AG04449 (cell line): ENCODE measurements around the gene RAC3.

Source experiments
- CTCF ChIA-PET: fragments of 350-600 bp; formaldehyde crosslinking; extraction: SDS; loops from one replicate; lab custom pipeline; 2021; ENCODE audit warnings: antibody characterized with exemption; lab: Yijun Ruan, JAX
- POLR2A ChIA-PET: fragments of 400-600, 350-600 bp; formaldehyde crosslinking; extraction: SDS; loops from one replicate; lab custom pipeline; 2020; ENCODE audit warnings: antibody characterized with exemption, inconsistent platforms; lab: Yijun Ruan, JAX
- DNase-seq: peaks from one replicate; pipeline ENCODE4 v3.0.0-alpha.2; 2010; ENCODE audit warnings: low read depth, low spot score
- H3K4me3 ChIP-seq: 2 replicates; pipeline ENCODE4 v1.5.1; 2011; ENCODE audit warnings: low read depth, mild to moderate bottlenecking, control low read depth, low read length
- TF ChIP-seq, protein P1 (sequence below): IDR thresholded peaks from one replicate; pipeline ENCODE4 v1.5.1; 2011; ENCODE audit warnings: mild to moderate bottlenecking, moderate library complexity, low read length, control low read depth, inconsistent platforms; ENCODE audit not compliant: insufficient read depth; ENCODE audit errors: missing control alignments

The RAC3 gene

DNA sequence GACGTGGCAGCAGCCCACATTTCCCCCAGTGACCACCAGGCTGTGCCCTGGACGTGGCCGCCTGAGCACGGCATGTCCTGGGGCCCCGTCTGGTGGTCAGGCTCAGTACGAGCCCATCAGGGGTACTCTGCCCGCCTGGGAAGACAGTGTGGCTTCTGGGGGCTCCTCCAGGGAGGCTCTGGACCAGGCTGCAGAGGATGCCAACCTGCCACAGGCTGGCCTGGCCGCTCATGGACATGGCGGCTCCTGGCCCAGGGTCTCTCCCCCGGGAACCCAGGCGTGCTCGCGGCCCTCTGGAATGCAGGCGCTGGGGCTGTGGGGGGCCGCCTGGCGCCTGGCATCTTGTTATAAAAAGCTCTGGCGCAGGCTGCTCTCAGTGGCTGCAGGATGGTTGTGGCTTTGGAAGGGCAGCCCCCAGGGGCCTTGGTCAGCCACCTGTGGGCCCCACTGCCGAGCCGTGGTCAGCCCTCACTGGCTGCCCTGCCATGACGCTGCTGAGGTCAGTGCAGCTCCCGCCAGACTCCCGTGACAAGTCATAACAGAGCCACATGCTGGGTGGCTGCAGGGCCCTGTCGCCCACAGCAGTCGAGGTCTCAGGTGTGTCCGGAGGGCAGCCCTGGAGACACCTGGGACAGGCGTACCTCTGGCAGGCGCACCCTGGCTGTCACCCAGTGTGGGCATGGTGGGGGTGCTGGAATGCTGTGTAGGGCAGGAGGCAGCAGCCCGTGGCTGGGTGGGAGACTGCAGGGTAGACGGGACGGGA is 23.8 kb upstream of the RAC3 start:
- TF ChIP-seq, protein P1, sequence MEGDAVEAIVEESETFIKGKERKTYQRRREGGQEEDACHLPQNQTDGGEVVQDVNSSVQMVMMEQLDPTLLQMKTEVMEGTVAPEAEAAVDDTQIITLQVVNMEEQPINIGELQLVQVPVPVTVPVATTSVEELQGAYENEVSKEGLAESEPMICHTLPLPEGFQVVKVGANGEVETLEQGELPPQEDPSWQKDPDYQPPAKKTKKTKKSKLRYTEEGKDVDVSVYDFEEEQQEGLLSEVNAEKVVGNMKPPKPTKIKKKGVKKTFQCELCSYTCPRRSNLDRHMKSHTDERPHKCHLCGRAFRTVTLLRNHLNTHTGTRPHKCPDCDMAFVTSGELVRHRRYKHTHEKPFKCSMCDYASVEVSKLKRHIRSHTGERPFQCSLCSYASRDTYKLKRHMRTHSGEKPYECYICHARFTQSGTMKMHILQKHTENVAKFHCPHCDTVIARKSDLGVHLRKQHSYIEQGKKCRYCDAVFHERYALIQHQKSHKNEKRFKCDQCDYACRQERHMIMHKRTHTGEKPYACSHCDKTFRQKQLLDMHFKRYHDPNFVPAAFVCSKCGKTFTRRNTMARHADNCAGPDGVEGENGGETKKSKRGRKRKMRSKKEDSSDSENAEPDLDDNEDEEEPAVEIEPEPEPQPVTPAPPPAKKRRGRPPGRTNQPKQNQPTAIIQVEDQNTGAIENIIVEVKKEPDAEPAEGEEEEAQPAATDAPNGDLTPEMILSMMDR: no peak
- ChIA-PET POLR2A (no interaction called here), CTCF (interaction anchor here (0.9 to 1.7 kb wide), 2 partner anchors 16 to 23 kb away, joined by 3 to 4 read pairs; partner anchors contain the start of gene LRRC45)
- no peak for DNase-seq
- no peak overlapping the region for H3K4me3 ChIP-seq

DNA sequence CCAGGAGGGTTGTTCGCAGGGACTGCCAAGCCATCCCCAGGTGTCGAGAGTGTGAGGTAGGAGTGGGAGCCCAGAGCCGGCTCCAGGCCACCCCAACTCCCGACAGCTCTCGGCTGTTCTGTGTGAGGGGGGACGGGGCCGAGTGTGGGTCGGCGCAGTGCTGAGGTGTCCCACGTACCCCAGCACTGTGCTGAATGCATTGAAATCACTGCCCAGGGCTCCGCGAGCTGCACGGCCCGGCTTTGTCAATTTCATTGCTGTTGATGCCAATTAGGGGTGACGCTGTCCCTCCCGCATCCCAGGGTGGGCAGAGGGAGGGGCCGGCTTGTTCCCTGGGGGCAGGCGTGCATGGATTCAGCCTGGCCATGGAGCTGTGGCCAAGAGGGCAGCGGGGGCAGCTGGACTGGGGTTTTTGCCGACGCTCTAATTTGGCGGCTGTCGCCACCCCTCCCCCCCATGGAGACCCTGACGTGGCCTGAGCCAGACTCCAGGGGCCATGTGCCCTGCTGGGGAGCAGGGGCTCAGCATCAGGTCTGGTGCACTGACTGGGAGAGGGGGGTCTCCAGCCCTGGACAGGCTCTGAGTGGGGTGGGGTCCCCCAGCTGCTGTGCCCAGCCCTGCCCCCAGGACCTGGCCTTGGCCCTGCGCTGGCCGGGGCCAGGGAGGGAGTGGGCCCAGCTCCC is 23.1 kb upstream of the RAC3 start:
- no peak overlapping the region for H3K4me3 ChIP-seq
- CTCF ChIA-PET: interaction anchor here (0.8 to 5.3 kb wide), 5 partner anchors 12 to 49 kb away, joined by 3 to 46 read pairs (median 3); partner anchors contain the start of genes CENPX and LRRC45
- DNase-seq: no peak
- TF ChIP-seq, protein P1: no peak
- POLR2A ChIA-PET: interaction anchor here (1.5 kb wide), 1 partner anchor 14 kb away, joined by 4 read pairs; no protein-coding TSS in a partner anchor

DNA sequence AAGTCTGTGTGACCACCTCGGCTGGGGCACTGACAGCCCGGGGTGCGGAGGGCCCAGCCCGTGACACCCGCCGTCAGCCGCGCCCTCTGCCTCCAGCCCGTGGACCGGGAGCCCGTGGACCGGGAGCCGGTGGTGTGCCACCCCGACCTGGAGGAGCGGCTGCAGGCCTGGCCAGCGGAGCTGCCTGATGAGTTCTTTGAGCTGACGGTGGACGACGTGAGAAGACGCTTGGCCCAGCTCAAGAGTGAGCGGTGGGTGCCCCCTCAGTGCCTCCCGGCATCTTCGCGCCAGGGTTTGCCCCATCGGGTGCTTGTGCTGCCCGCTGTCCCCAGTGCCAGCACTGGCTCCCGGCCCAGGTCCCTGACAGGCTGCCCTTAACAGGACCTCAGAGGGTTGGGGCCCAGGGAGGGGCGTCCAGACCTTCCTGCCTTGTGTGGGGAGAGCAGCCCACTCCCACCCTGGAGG is 22.5 kb upstream of the RAC3 start:
- DNase-seq: no peak
- H3K4me3 ChIP-seq: no peak overlapping the region
- TF ChIP-seq, protein P1: no peak
- ChIA-PET POLR2A (interaction anchor here (1.5 kb wide), 1 partner anchor 13 kb away, joined by 4 read pairs; no protein-coding TSS in a partner anchor), CTCF (interaction anchor here (0.8 to 5.3 kb wide), 5 partner anchors 12 to 50 kb away, joined by 3 to 46 read pairs (median 4); partner anchors contain the start of genes CENPX and LRRC45)

DNA sequence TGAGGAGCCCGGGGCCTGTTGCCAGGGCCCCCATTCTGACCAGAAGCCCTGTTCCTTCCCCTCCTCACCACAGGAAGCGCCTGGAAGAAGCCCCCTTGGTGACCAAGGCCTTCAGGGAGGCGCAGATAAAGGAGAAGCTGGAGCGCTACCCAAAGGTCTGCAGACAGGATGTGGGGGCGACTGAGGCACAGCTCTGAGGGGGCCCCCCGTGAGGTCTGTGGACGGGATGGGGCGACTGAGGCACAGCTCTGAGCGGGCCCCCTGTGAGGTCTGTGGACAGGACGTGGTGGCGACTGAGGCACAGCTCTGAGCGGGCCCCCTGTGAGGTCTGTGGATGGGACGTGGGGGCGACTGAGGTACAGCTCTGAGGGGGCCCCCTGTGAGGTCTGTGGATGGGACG is 22.1 kb upstream of the RAC3 start:
- POLR2A ChIA-PET: interaction anchor here (1.5 kb wide), 1 partner anchor 13 kb away, joined by 4 read pairs; no protein-coding TSS in a partner anchor

DNA sequence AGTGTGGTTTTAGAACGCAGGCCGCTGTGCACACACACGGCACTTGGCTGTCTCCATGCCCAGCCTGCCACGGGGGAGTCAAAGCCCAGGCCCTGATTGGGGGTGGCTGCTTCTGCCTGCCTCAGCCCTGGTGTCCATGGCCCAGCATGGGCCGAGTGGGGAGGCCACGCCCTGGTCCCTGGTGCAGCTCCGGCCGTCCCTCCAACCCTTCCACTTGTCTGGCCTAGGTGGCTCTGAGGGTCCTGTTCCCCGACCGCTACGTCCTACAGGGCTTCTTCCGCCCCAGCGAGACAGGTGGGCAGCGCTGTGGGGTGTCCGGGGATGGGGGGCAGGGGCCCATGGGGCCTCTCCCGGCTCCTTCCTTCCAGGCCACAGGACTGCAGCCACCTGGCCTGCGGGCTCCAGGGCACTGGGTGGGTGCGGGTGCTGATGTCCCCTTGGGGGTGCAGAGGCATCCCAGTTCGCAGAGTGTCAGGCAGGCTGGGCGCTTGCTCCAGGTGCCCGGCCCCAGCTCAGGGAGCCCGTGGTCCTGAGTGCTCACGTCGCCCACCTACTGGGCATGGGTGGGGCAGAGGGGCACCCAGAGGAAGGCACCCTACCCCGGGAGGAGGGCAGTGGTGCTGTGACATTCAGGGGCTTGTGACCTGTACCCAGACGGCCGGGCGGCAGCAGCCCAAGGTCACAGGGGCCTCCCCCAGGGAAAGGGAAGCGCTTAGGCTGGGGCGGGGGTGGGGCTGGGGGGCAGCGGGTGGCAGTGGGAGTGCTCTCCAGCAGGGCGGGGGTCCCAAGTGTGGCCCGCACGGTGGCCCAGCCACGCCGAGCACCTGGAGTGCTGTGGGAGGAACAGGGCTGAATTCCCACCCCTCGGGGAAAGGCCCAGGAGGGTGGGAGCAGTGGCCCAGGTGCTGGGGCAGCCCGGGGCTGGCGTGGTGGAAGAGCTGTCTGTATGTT is 20.6 kb upstream of the RAC3 start:
- POLR2A ChIA-PET: no interaction called here
- CTCF ChIA-PET: interaction anchor here (3.0 to 5.3 kb wide), 2 partner anchors 10 to 51 kb away, joined by 12 to 46 read pairs; partner anchors contain the start of genes CENPX and LRRC45
- TF ChIP-seq, protein P1: no peak
- DNase-seq: no peak
- no peak overlapping the region for H3K4me3 ChIP-seq

More for the DNA sequence above, 22.1 kb upstream of the RAC3 start:
- no peak for DNase-seq
- H3K4me3 ChIP-seq: no peak overlapping the region
- CTCF ChIA-PET: interaction anchor here (1.0 to 5.3 kb wide), 4 partner anchors 11 to 50 kb away, joined by 3 to 46 read pairs (median 8); partner anchors contain the start of genes CENPX and LRRC45
- TF ChIP-seq, protein P1: no peak
